H54 (cell line): Measurements from ENCODE around the gene DLX1.

Experiments
- DNase-seq: peaks from one replicate; pipeline ENCODE4 v3.0.0; 2011; ENCODE audit warnings: low spot score, mixed read lengths; ENCODE audit not compliant: insufficient read length
- FAIRE-seq: peaks from 3 replicates; lab custom pipeline; 2011; peaks lifted over from hg19 to GRCh38; lab: Jason Lieb, UNC
- POLR2A ChIP-seq: IDR thresholded peaks from 2 replicates; pipeline ENCODE4 v1.6.1; 2011; ENCODE audit warnings: low read depth, mild to moderate bottlenecking, low read length

DLX1 gene

DNA sequence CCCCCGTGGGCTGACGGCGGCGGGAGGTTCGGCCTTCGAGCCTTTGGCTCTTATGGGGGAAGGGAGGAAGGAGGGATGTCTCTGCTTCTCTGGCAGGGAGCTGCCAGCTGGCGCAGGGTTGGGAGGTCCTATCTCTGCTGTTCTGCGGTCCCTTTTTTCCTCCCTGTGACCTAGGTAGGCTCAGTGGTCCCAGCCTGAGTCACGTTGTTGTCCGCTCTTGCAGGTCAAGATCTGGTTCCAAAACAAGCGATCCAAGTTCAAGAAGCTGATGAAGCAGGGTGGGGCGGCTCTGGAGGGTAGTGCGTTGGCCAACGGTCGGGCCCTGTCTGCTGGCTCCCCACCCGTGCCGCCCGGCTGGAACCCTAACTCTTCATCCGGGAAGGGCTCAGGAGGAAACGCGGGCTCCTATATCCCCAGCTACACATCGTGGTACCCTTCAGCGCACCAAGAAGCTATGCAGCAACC lies 2.5 kb downstream of the DLX1 start:
- FAIRE-seq, result no peak

DNA sequence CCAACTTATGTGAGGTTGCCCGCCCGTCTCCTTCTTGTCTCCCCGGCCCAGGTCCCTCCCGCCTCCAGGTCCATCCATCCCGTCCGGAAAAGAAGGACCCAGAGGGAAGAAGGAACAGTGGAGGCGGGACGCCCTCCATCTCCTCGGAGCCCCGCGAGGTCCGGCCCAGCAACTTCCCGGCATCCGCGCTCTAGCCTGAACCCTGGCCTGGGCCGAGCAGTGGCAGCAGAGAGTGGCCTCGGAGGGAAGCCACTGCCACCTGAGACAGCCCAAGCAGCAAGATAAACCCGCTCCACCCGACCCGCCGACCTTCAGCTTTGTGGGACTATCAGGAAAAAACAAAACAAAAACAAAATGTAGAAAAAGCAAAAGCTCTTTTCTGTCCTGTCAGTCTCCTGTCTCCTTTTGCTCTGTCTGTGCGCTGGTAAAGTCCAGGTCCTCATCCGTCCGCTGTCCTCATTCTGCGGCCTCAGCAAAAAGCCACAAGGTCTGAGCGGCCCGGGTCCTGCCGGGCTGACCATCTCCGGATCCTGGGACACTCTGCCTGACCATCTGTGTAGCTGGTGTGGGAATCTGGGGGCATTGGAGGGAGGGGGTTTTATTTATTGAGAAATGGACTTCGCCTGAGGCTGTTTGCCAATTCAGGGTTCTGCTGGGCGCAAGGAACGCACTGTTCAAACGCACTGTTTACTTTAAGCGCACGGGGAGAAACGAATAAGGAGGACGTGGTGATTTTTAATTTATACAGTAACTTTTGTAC lies 3.1 kb downstream of the DLX1 start:
- DNase-seq, result no peak
- FAIRE-seq, result no peak
- no peak for TF ChIP-seq POLR2A

More for the DNA sequence above, 2.5 kb downstream of the DLX1 start:
- TF ChIP-seq POLR2A, result no peak
- DNase-seq, result no peak

DNA sequence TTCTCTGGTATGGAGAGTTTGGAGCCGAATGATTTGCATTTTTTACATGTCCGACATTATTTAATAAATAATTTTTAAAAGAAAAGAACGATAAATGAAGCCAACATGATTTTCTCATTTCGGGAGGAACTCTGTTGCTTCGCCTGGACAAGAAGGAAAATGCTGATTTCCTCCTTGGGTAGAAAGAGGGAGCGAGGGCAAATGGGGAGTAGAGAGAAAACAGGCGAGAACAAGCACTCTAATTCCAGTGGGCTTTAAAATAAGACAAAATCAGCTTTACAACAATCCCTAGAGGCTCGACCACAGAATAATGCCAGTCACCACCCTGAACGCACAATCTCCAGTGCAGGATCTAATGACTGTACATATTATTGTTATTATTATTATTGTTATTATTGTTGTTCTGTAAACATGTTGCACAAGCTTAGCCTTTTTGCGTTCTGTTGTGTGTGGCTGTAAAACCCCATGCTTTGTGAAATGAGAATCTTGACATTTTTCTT lies 3.7 kb downstream of the DLX1 start:
- TF ChIP-seq POLR2A, result no peak
- FAIRE-seq (no peak), DNase-seq (no peak)

DNA sequence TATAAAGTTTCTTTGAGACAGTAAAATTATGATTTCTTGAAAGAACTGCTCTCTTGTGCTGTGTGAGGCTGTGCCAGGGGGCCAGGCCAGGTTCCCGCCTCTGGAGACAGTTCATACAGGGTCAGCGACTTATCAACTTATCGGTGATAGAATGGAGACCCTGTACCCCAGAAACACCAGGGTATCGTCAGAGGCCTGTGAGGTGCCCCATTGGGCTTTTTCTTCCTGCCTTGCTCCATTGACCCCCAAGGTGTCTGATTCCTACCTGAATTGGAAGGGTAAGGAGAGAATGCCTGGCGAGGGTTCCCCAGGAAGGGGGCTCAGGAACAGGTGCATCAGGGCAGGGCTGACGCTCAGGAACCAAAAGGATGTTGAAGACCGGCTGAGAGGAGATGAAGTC lies 4.3 kb downstream of the DLX1 start:
- TF ChIP-seq POLR2A, result no peak
- no peak for FAIRE-seq

DNA sequence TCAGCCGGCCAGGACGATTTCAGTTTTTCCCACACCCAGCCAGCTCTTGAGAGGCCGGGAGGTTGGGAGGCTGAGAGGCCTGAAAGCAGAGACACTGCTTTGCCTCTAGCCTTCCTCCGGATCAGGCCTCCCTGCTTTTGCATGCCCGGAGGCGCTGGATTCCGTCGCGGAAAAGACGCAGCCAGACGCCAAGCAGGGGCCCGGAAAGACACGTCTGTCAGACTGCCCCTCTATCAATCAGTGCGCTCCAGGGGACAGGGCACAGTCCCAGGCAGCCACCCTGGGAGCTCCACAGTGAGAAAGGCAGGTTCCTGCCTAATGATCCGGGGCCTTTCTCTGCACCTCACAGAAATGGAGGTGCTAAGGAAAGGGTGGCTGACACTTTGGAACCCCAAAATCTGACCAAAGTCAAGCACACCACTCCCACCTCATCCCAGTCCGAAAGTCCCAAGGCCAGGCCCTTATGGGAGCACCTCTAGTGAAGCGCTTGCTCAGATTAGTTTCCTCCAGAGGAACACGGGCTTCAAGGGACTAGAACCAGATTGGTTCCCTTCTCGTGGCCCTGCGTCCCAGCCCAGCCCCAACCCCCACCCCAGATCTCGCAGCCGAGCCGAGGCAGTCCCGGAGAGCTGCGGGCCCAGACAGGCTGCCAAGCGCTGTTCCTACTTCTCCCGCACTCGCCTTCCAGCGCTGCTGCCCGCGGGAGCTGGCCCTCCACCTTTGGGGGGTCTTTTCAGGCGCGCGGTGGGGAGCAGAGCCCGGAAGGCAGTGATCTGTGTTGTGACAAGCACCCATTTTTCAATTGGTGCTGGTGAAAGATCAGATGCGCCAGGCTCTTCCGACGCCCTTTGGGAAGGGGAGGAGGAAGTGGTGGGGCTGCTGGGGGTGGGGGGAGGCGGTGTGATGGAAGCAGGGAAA lies 5.0 kb downstream of the DLX1 start:
- DNase-seq, result no peak
- FAIRE-seq, result no peak
- no peak for TF ChIP-seq POLR2A

More for the DNA sequence above, 4.3 kb downstream of the DLX1 start:
- DNase-seq, result no peak

DNA sequence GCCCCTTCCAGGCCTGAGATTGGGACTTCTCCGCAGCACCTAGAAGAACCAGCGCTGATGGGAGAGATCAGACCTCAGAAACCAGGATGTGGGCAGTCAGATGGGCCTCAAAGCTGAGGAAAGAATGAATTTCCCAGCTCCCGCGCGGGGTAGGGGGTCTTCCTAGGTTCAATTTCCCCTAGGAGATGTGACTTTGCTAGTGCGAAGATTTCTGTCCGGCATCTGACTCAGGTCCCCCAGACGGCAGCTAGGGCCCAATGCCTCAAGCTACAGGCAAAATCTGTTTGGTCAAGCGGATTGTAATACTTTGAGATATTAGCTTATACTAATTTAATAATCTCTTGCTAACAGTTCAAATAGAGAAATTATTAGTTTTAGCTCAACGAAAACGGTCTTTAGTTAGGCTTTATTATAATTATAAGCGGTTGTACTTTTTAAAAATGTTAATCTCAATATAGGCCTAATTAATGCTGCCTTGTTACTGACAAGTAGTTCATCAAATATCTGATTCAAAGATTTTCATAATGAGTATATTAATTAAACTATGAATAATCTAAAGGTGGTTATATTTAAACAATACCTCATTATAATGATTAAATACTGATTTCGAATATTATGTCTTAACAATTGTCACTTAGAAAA lies 5.8 kb downstream of the DLX1 start:
- FAIRE-seq (no peak), DNase-seq (no peak)
- TF ChIP-seq POLR2A, result no peak

DNA sequence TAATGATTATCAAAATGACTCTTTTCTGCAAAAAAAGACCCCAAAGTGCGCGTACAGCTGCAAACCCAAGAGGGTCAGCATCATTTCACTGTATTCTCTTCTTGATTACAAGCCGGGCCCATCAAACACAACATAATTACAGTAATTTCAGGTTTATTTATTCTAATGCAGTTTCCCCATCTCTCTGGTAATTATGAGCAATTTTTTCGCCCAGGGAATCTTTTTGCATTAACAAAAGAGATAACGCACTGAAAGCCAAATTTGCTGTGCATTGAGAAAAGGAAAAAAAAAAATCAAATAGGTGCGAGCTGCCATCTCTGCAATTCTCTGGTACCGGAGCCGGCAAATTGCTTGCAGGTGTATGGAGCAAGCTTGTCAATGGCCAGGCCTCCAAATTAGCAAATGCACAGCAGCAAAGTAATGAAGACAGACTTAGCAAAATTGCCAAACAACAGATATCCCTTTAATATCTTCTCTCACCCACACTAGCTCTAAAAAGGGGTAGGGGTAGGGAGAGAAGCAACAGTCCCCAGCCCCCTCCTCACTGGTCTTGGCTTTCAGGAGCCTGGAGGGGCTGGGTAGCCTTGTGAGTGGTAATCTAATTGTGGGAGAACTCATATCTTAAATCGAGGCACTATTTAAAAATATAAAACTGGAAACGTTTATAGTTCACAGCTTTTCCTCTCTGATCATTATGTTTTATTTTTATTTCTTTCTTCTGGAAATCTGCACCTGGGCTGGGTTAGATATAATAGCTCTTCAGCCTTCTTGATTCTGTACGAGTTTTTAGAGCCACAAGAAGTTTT lies 6.7 kb downstream of the DLX1 start:
- FAIRE-seq, result no peak

DNA sequence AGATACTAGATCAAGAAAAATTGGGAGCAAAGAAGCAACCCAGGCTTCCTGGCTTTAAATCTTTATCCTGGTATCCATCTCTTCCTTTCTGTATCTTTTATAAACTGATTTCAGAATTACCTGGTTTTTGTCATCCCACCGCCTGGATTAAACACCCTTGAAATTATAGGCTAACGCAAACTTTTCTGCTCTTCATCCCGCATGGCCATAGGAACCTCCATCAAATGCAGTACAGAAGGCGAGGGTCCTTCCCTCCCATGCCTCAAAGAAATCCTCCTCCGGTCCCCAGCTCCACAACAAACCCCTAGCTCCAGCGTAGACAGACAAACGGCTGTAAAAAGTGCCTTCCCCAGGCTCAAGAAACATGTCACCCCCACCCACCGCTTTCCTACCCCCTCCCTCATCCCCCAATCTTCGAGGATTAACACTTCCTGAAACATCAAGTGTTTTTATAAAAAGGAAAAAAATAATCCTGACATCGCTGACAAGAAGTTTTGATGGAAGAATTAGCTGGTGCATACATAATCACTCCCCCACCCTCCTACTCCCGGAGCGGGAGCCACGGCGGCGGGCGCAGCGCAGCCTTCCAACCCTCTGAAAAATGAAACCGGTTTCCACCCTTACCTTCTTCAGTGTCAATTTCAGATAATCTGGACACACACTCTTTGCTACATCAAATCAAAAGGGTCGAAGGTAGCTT lies 7.6 kb downstream of the DLX1 start:
- no peak for TF ChIP-seq POLR2A
- FAIRE-seq (no peak), DNase-seq (no peak)

More for the DNA sequence above, 6.7 kb downstream of the DLX1 start:
- DNase-seq, result no peak
- no peak for TF ChIP-seq POLR2A

DNA sequence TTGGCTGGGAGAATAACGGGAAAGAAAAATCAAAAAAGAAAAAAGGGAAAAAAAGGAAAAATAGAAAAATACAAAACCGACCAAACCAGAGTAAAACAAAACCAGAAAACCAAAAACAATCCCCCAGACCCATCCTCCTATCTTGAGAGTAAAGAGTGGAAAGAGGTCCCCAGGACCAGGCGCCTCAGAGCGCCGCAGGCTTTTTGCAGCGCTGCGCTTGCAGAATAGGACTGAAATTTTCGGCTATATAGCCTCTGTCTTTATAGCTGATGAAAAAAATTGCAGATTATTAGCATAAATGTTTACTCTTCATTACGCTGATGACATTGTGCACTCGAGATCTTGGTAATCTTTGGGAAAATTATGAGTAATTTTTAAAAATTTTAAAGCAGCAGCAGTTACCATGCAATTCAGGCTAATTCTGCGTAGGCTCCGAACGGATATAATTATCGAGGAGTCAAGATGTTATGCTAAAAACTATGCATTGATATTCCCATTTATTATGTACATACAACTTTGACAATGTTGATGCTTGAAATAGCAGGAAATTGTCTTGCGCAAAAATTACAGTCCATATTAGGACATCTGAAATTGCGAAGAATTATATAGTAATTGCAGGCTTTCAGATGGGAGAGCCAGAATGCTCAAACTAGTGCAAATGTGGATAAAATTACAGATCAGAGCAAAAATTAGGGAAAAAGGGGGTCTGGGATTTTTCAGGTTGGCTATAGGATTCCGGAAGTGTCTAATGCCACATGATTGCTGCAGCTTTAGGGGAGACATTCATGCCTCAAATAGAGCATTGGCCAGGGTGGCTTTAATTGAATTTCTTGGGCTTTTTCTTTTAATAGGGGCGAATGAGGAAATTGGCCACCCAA lies 8.3 kb downstream of the DLX1 start:
- no peak for DNase-seq
- no peak for TF ChIP-seq POLR2A
- no peak for FAIRE-seq

DNA sequence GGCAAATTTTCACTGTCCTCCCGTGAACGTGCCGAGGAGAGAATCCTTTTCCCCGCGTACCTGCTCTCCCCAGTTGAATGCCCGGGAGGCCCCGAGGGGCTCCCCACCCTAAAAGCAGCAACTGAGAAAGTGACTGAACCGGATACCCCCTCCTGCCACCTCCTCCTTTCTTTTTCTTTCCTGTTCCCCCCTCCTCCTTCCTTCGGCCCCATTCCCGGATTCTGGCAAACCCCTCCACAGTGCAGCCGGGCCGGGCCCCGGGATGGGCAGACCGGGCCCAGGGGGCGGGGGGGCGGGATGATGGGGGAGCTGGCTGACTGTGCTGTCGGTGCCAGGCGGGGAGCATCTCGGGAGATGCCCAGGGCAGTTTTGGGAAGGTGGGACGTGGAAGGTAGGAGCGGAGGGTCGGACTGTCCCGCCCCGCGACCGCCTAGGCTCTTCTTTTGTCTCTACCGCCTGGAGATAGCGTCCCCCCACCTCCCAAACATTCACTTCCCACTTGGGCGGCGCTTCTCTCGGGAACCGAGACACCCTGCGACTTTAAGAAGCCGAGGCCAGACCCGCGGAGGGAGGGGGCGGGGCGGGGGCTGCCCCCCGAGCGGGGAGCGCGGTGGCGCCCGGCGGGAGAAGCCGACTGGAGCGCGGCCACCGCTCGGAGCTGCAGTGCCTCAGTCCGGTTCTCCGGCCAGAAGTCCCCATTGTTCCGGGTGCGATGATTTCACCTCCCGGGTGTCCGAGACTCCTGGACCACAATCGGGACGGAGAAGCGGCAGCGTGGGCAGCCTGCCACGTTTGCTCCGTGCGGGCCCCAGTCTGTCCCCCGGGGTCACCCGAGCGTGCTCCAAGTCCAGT lies 9.2 kb downstream of the DLX1 start:
- peak; percentile 71 for TF ChIP-seq POLR2A
- DNase-seq, result no peak
- FAIRE-seq, result no peak
